Gastroesophageal sphincter (tissue), 3 donors: ENCODE measurements around the gene SYNDIG1.

Experiments used
- CTCF ChIP-seq, 4 experiments: fragments of 200-600 bp in 2 of 4; fragments of 450-650 bp in 2 of 4; sonication (generic) in 1 of 4; IDR thresholded peaks; one replicate each; pipeline ENCODE4 v1.5.1; 2017 to 2019; ENCODE audit warnings: antibody characterized with exemption in 4 of 4, mild to moderate bottlenecking in 2 of 4, moderate library complexity in 2 of 4
- EP300 ChIP-seq: sonication (generic); formaldehyde crosslinking; IDR thresholded peaks from one replicate; pipeline ENCODE4 v1.6.1; 2017; ENCODE audit warnings: antibody characterized with exemption, mild to moderate bottlenecking
- POLR2AphosphoS5 ChIP-seq: sonication (generic); formaldehyde crosslinking; IDR thresholded peaks from one replicate; pipeline ENCODE4 v1.6.1; 2017; ENCODE audit warnings: antibody characterized with exemption

GRCh38 chr20:24578567-24579415 lies 109.4 kb downstream of the SYNDIG1 start:
- TF ChIP-seq CTCF (IDR thresholded peaks at IDR 0.05) (no peak), EP300 (no peak), POLR2AphosphoS5 (no peak)
